ENCODE data around the gene HDLBP. TPM values are rescaled to one million over a fixed set of nuclear protein-coding genes. Genes with fewer than 3 reads are reported as not detected.

HDLBP gene
- total and polyA plus RNA-seq, 2 experiments from 2014 or later: 389 to 437 TPM

GRCh38 chr2:241183221-241183620 lies 132.3 kb downstream of the HDLBP start:
- Histone ChIP-seq H3K79me2 (no peaks in the 10 kb centered on the region), H3K9me3 (ENCODE audit: low read depth) (no peaks in the 10 kb centered on the region), H3K36me3 (replicated peaks; ENCODE audit: insufficient read depth, low read depth) (no peaks in the 10 kb centered on the region), H3K27ac (no peak overlapping the region), H3K9me2 (replicated peaks; ENCODE audit: insufficient read depth) (no peaks in the 10 kb centered on the region), H3K4me2 (no peak overlapping the region), H2AFZ (no peak overlapping the region), H3K4me1 (ENCODE audit: insufficient read depth) (peaks cover 3% of the 10 kb centered on the region), H4K20me1 (ENCODE audit: insufficient read depth, poor library complexity, severe bottlenecking) (no peaks in the 10 kb centered on the region), H3K4me3 (no peak overlapping the region), H3K27me3 (no peaks in the 10 kb centered on the region)
- WGBS (ENCODE audit: low lambda C conversion rate, missing lambda C conversion rate): 93% methylated on average over 9 of the region's 9 CpGs
- no peak for DNase-seq (ENCODE audit: low spot score)
- TF ChIP-seq CTCF (IDR thresholded peaks at IDR 0.05; ENCODE audit: poor library complexity) (no peak), EZH2 (IDR thresholded peaks at IDR 0.05; ENCODE audit: borderline replicate concordance) (no peak), EZH2phosphoT487 (IDR thresholded peaks at IDR 0.05; ENCODE audit: low read depth, severe bottlenecking, unreplicated experiment) (no peak)

- no peaks in the 10 kb centered on the region for H3K4me1 ChIP-seq (ENCODE audit: insufficient read depth)
- H3K4me3 ChIP-seq: no peak overlapping the region
- no peaks in the 10 kb centered on the region for H3K9me3 ChIP-seq (ENCODE audit: low read depth)
- H3K9me2 ChIP-seq (replicated peaks; ENCODE audit: insufficient read depth): no peaks in the 10 kb centered on the region
- no peak overlapping the region for H2AFZ ChIP-seq
- no peaks in the 10 kb centered on the region for H3K27me3 ChIP-seq
- no peak overlapping the region for H3K4me2 ChIP-seq
- WGBS (ENCODE audit: low lambda C conversion rate, missing lambda C conversion rate): 96% methylated on average over 28 of the region's 28 CpGs
- H4K20me1 ChIP-seq (ENCODE audit: insufficient read depth, poor library complexity, severe bottlenecking): no peaks in the 10 kb centered on the region
- no peaks in the 10 kb centered on the region for H3K79me2 ChIP-seq
- H3K27ac ChIP-seq: no peak overlapping the region
- no peak for DNase-seq (ENCODE audit: low spot score)
- TF ChIP-seq EZH2 (IDR thresholded peaks at IDR 0.05; ENCODE audit: borderline replicate concordance): no peak
- TF ChIP-seq EZH2phosphoT487 (IDR thresholded peaks at IDR 0.05; ENCODE audit: low read depth, severe bottlenecking, unreplicated experiment): no peak
- no peaks in the 10 kb centered on the region for H3K36me3 ChIP-seq (replicated peaks; ENCODE audit: insufficient read depth, low read depth)
These were observed 132.8 kb downstream of the HDLBP start for GRCh38 chr2:241182531-241183133.

GRCh38 chr2:241182126-241182525 lies 133.3 kb downstream of the HDLBP start:
- H3K9me2 ChIP-seq (replicated peaks; ENCODE audit: insufficient read depth): no peaks in the 10 kb centered on the region
- no peaks in the 10 kb centered on the region for H4K20me1 ChIP-seq (ENCODE audit: insufficient read depth, poor library complexity, severe bottlenecking)
- H3K79me2 ChIP-seq: no peaks in the 10 kb centered on the region
- H3K4me2 ChIP-seq: no peak overlapping the region
- no peaks in the 10 kb centered on the region for H3K36me3 ChIP-seq (replicated peaks; ENCODE audit: insufficient read depth, low read depth)
- H3K27ac ChIP-seq: no peak overlapping the region
- H3K9me3 ChIP-seq (ENCODE audit: low read depth): no peaks in the 10 kb centered on the region
- no peak for TF ChIP-seq CTCF (IDR thresholded peaks at IDR 0.05; ENCODE audit: poor library complexity)
- TF ChIP-seq EZH2 (IDR thresholded peaks at IDR 0.05; ENCODE audit: borderline replicate concordance): no peak
- no peak for TF ChIP-seq EZH2phosphoT487 (IDR thresholded peaks at IDR 0.05; ENCODE audit: low read depth, severe bottlenecking, unreplicated experiment)
- WGBS (ENCODE audit: low lambda C conversion rate, missing lambda C conversion rate): 98% methylated on average over 3 of the region's 3 CpGs
- no peaks in the 10 kb centered on the region for H3K27me3 ChIP-seq
- DNase-seq (ENCODE audit: low spot score): no peak
- H3K4me3 ChIP-seq: no peak overlapping the region
- no peak overlapping the region for H2AFZ ChIP-seq
- H3K4me1 ChIP-seq (ENCODE audit: insufficient read depth): no peaks in the 10 kb centered on the region

GRCh38 chr2:241180495-241180894 lies 135.0 kb downstream of the HDLBP start:
- H3K27me3 ChIP-seq: no peaks in the 10 kb centered on the region
- no peaks in the 10 kb centered on the region for H3K36me3 ChIP-seq (replicated peaks; ENCODE audit: insufficient read depth, low read depth)
- no peaks in the 10 kb centered on the region for H4K20me1 ChIP-seq (ENCODE audit: insufficient read depth, poor library complexity, severe bottlenecking)
- H2AFZ ChIP-seq: no peak overlapping the region
- no peak overlapping the region for H3K4me2 ChIP-seq
- no peaks in the 10 kb centered on the region for H3K4me1 ChIP-seq (ENCODE audit: insufficient read depth)
- no peak overlapping the region for H3K27ac ChIP-seq
- WGBS (ENCODE audit: low lambda C conversion rate, missing lambda C conversion rate): 83% methylated on average over 12 of the region's 12 CpGs
- no peaks in the 10 kb centered on the region for H3K79me2 ChIP-seq
- H3K9me2 ChIP-seq (replicated peaks; ENCODE audit: insufficient read depth): no peaks in the 10 kb centered on the region
- no peak for DNase-seq (ENCODE audit: low spot score)
- no peak overlapping the region for H3K4me3 ChIP-seq
- no peaks in the 10 kb centered on the region for H3K9me3 ChIP-seq (ENCODE audit: low read depth)
- TF ChIP-seq CTCF (IDR thresholded peaks at IDR 0.05; ENCODE audit: poor library complexity) (no peak), EZH2phosphoT487 (IDR thresholded peaks at IDR 0.05; ENCODE audit: low read depth, severe bottlenecking, unreplicated experiment) (no peak), EZH2 (IDR thresholded peaks at IDR 0.05; ENCODE audit: borderline replicate concordance) (no peak)
